ENCODE results near the gene SHROOM1.

DNA sequence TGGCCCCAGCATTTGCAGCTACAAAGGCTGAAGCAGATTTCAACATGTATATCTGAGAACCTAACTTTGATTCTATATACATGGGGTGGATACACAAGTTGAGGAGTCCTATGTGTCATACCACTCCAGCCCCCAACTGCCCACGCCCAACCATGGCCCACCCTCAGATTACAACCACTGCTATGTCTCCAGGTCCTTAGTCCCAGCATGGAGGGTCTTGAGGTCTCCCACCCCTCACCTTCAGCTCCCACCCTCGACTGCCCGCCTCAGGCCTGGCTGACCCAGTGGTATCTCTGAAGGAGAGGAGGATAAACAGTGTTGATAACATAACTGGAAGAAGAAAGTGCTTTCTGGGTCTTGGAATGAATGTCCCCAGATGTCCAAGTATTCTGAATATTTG, 9.1 kb downstream of the SHROOM1 start:
- TF ChIP-seq, protein P1, sequence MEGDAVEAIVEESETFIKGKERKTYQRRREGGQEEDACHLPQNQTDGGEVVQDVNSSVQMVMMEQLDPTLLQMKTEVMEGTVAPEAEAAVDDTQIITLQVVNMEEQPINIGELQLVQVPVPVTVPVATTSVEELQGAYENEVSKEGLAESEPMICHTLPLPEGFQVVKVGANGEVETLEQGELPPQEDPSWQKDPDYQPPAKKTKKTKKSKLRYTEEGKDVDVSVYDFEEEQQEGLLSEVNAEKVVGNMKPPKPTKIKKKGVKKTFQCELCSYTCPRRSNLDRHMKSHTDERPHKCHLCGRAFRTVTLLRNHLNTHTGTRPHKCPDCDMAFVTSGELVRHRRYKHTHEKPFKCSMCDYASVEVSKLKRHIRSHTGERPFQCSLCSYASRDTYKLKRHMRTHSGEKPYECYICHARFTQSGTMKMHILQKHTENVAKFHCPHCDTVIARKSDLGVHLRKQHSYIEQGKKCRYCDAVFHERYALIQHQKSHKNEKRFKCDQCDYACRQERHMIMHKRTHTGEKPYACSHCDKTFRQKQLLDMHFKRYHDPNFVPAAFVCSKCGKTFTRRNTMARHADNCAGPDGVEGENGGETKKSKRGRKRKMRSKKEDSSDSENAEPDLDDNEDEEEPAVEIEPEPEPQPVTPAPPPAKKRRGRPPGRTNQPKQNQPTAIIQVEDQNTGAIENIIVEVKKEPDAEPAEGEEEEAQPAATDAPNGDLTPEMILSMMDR (IDR thresholded peaks at IDR 0.05): no peak
- no peak for TF ChIP-seq POLR2A (IDR thresholded peaks at IDR 0.05)
